ENCODE measurements around the gene PRR18.

Gene PRR18

GRCh38 chr6:166281104-166281503 is 27.1 kb downstream of the PRR18 start:
- H3K4me3 ChIP-seq (ENCODE audit: low read depth, low read length), result no peak overlapping the region
- DNase-seq (ENCODE audit: low read depth), result no peak
- no peak for TF ChIP-seq CTCF (IDR thresholded peaks at IDR 0.05; ENCODE audit: control insufficient read depth, extremely low read depth, insufficient read depth)

- H3K4me3 ChIP-seq (ENCODE audit: low read depth, low read length), result no peak overlapping the region
- no peak for DNase-seq (ENCODE audit: low read depth)
- no peak for TF ChIP-seq CTCF (IDR thresholded peaks at IDR 0.05; ENCODE audit: control insufficient read depth, extremely low read depth, insufficient read depth)
Measured at GRCh38 chr6:166279393-166279679, 28.9 kb downstream of the PRR18 start.

- TF ChIP-seq CTCF (IDR thresholded peaks at IDR 0.05; ENCODE audit: control insufficient read depth, extremely low read depth, insufficient read depth), result no peak
- no peak overlapping the region for H3K4me3 ChIP-seq (ENCODE audit: low read depth, low read length)
- no peak for DNase-seq (ENCODE audit: low read depth)
Measured at GRCh38 chr6:166278579-166279392, 29.4 kb downstream of the PRR18 start.

GRCh38 chr6:166277892-166278578 is 30.2 kb downstream of the PRR18 start:
- TF ChIP-seq CTCF (IDR thresholded peaks at IDR 0.05; ENCODE audit: control insufficient read depth, extremely low read depth, insufficient read depth), result no peak
- no peak for DNase-seq (ENCODE audit: low read depth)
- H3K4me3 ChIP-seq (ENCODE audit: low read depth, low read length), result no peak overlapping the region

- no peak for DNase-seq (ENCODE audit: low read depth)
- TF ChIP-seq CTCF (IDR thresholded peaks at IDR 0.05; ENCODE audit: control insufficient read depth, extremely low read depth, insufficient read depth), result no peak
- H3K4me3 ChIP-seq (ENCODE audit: low read depth, low read length), result no peak overlapping the region
Measured at GRCh38 chr6:166277018-166277417, 31.2 kb downstream of the PRR18 start.

GRCh38 chr6:166275714-166276166 is 32.5 kb downstream of the PRR18 start:
- peak; percentile 100 for TF ChIP-seq CTCF (IDR thresholded peaks at IDR 0.05; ENCODE audit: control insufficient read depth, extremely low read depth, insufficient read depth)
- no peak for DNase-seq (ENCODE audit: low read depth)

More at GRCh38 chr6:166275714-166276166, 32.5 kb downstream of the PRR18 start:
- no peak overlapping the region for H3K4me3 ChIP-seq (ENCODE audit: low read depth, low read length)

Measured in LNCaP clone FGC (cell line).